DMS79 treated with DMSO at 0.1 percent for 48 hours (cell line): ENCODE data around the gene CKAP2L.

Experiments
- DNase-seq: peaks from one replicate; lab custom pipeline; 2025; lab: John Stamatoyannopoulos, UW

CKAP2L gene

GRCh38 chr2:112792419-112792818 lies 28.0 kb upstream of the CKAP2L start:
- no peak for DNase-seq

- DNase-seq = no peak
Observed at GRCh38 chr2:112791693-112792230, 27.4 kb upstream of the CKAP2L start.

- DNase-seq = no peak
Observed at GRCh38 chr2:112791019-112791418, 26.6 kb upstream of the CKAP2L start.

GRCh38 chr2:112790305-112790704 lies 25.9 kb upstream of the CKAP2L start:
- no peak for DNase-seq

- no peak for DNase-seq
Observed at GRCh38 chr2:112789186-112789585, 24.8 kb upstream of the CKAP2L start.

- DNase-seq = no peak
Observed at GRCh38 chr2:112788653-112789052, 24.2 kb upstream of the CKAP2L start.

GRCh38 chr2:112787729-112788393 lies 23.5 kb upstream of the CKAP2L start:
- no peak for DNase-seq

GRCh38 chr2:112787294-112787693 lies 22.9 kb upstream of the CKAP2L start:
- no peak for DNase-seq

- no peak for DNase-seq
Observed at GRCh38 chr2:112784199-112785189, 20.1 kb upstream of the CKAP2L start, which contains the start of gene IL1A. Gene IL1A, minus strand, starts transcription at chr2:112784493. Its CDS starts 723 bp downstream, at chr2:112783770.

- DNase-seq = no peak
Observed at GRCh38 chr2:112783187-112783714, 18.8 kb upstream of the CKAP2L start.

- no peak for DNase-seq
Observed at GRCh38 chr2:112782234-112782799, 17.9 kb upstream of the CKAP2L start.

GRCh38 chr2:112779598-112779997 lies 15.2 kb upstream of the CKAP2L start:
- DNase-seq = no peak

GRCh38 chr2:112777036-112777435 lies 12.6 kb upstream of the CKAP2L start:
- DNase-seq = no peak

GRCh38 chr2:112776113-112776512 lies 11.7 kb upstream of the CKAP2L start:
- no peak for DNase-seq

- DNase-seq = no peak
Observed at GRCh38 chr2:112774536-112775285, 10.3 kb upstream of the CKAP2L start.

GRCh38 chr2:112773556-112773955 lies 9.1 kb upstream of the CKAP2L start:
- DNase-seq = no peak

GRCh38 chr2:112772911-112773475 lies 8.6 kb upstream of the CKAP2L start:
- DNase-seq = no peak

GRCh38 chr2:112772322-112772721 lies 7.9 kb upstream of the CKAP2L start:
- DNase-seq = no peak

GRCh38 chr2:112768432-112768831 lies 4.0 kb upstream of the CKAP2L start:
- DNase-seq = no peak

- no peak for DNase-seq
Observed at GRCh38 chr2:112767693-112768330, 3.4 kb upstream of the CKAP2L start.

- peak; percentile 39 for DNase-seq
Observed at GRCh38 chr2:112765251-112765650, 842 bp upstream of the CKAP2L start.
